ENCODE results near the gene BTBD19. TPM values are rescaled to one million over a fixed set of nuclear protein-coding genes. Genes with fewer than 3 reads are reported as not detected.
"Not testable (repeated sequence)": the region's sequence is repeated elsewhere in the genome, so short reads cannot be mapped to it uniquely, and the experiment has no call there.

The BTBD19 gene
- total RNA-seq, 1 donor from 2014 or later: 22.2 TPM

DNA sequence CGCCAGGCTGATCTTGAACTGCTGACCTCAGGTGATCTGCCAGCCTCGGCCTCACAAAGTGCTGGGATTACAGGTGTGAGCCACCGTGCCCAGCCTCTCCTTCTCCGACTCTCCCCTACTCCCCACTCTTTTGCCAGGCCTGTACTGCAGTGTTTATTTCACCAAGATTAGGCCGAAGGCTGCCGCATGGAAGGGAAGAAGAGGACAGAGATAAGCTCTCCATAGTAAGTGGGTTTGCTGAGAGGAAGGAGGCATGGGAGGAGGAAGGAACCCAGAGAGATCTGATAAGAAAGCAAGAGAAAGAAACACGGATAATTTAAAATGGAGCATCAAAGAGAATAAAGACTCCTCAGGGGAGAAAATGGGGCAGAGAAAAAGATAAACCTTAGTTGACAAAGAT is 26.0 kb downstream of the BTBD19 start:
- Mint-ChIP-seq H3K4me1 (peaks cover 14% of the 10 kb centered on the region), H3K4me3 (no peak overlapping the region), H3K27me3 (no peaks in the 10 kb centered on the region), H3K36me3 (ENCODE audit: low read depth) (no peaks in the 10 kb centered on the region), H3K9me3 (no peaks in the 10 kb centered on the region), H3K27ac (no peak overlapping the region)
- DNase-seq: no peak
- intact Hi-C loops (cut with micrococcal nuclease): loop anchor here (10.0 kb wide), 1 partner anchor 660 kb away; the partner anchor contains the start of gene TESK2

DNA sequence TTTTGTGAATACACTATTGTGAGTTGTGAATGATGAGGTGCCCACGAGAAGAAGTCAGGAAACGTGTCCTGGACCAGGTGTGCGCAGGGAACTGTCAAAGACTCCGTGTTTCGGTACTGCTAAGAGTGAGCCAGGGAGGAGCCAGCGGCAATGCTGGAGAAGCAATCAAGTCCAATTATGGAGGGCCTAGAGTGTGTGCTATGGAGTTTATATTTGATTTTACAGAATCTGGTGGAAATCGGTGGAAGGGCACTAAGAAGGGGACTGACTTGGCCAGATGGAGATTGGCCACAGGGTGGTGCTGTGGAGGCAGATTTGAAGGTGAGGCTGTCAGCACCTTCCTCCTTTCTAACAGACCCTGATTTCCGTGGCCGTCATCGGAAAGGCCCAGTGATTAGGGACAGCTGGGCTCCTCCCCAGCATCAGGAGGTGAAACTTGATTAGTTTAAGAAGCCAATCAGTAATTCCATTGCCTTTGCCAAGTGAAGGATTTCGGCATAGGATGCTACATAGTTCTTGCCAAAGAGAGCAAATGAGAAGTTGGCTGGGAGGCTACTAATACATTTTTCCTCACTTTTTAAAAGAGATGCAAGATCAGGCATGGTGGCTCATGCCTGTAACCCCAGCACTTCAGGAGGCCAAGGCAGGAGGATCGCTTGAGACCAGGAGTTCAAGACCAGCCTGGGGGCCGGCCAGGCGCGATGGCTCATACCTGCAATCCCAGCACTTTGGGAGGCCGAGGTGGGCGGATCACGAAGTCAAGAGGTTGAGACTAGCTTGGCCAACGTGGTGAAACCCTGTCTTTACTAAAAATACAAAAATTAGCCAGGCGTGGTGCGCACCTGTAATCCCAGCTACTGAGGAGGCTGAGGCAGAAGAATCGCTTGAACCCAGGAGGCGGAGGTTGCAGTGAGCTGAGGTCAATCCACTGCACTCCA is 27.7 kb downstream of the BTBD19 start:
- Mint-ChIP-seq H3K27me3 (no peaks in the 10 kb centered on the region), H3K36me3 (ENCODE audit: low read depth) (no peaks in the 10 kb centered on the region), H3K27ac (peak overlapping the region; percentile 39), H3K9me3 (no peaks in the 10 kb centered on the region), H3K4me3 (no peak overlapping the region), H3K4me1 (peaks cover 13% of the 10 kb centered on the region)
- peak; percentile 95 for DNase-seq
- intact Hi-C loops (cut with micrococcal nuclease): loop anchor here (1.0 to 10.0 kb wide), 3 partner anchors 175 to 659 kb away; partner anchors contain the start of genes HECTD3 and TESK2

DNA sequence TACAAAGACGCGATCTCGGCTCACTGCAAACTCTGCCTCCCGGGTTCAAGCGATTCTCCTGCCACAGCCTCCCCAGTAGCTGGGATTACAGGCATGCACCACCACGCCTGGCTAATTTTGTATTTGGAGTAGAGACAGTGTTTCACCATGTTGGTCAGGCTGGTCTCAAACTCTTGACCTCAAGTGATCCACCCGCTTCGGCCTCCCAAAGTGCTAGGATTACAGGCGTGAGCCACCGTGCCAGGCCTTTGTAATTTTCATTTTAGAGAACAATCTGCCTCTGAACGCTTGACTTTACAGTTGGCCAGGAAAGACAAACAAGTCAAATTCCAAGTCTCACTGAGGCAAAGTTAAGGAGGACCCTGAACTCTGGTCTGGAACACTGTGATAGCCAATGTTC is 30.0 kb downstream of the BTBD19 start:
- peaks cover 12% of the 10 kb centered on the region for H3K4me1 Mint-ChIP-seq
- intact Hi-C loops (cut with micrococcal nuclease): loop anchor here (10.0 kb wide), 1 partner anchor 657 kb away; the partner anchor contains the start of gene TESK2
- not testable (repeated sequence) for H3K4me3 Mint-ChIP-seq; H3K27ac Mint-ChIP-seq; H3K36me3 Mint-ChIP-seq (ENCODE audit: low read depth); H3K27me3 Mint-ChIP-seq; H3K9me3 Mint-ChIP-seq; DNase-seq

DNA sequence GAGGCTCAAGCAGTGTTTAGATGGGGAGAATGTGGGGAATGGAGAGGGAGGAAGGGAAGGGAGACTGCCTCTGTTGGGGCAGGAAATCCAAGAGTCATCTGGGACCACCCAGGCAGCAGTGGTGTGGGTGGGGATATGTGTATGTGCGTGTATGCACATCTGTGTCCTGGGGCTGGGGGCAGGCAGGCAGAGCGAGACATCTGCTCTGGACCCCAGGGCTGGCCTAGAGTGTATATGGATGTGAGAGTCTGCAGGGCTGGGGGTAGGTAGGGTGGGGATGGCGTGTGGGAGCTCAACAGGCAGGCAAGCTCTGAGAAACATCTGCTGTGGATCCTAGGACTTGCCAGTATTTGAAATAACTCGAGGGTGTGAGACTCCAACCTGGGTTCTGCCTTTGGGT is 31.3 kb downstream of the BTBD19 start:
- H3K27ac Mint-ChIP-seq: no peak overlapping the region
- H3K4me1 Mint-ChIP-seq: peaks cover 10% of the 10 kb centered on the region
- intact Hi-C loops (cut with micrococcal nuclease): loop anchor here (10.0 kb wide), 1 partner anchor 655 kb away; the partner anchor contains the start of gene TESK2
- no peak overlapping the region for H3K4me3 Mint-ChIP-seq
- no peaks in the 10 kb centered on the region for H3K9me3 Mint-ChIP-seq
- DNase-seq: no peak
- peaks cover 17% of the 10 kb centered on the region for H3K27me3 Mint-ChIP-seq
- peaks cover 2% of the 10 kb centered on the region for H3K36me3 Mint-ChIP-seq (ENCODE audit: low read depth)

DNA sequence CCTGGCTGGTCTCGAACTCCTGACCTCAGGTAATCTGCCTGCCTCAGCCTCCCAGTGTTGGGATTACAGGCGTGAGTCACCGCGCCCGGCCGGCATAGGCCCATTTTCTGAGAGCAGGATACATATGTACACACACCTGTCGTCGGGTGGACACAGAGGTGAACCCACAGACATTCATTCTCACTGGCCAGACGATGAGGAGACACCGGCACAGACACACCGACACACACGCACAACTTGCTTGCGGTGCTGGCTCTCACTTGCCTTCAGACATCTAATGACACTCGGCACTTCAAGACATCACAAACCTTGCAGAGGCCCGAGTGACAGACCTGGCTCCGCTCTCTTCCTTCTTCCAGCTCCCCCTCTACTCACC is 34.2 kb downstream of the BTBD19 start:
- DNase-seq: no peak
- Mint-ChIP-seq H3K4me1 (no peaks in the 10 kb centered on the region), H3K27me3 (peaks cover 20% of the 10 kb centered on the region), H3K4me3 (no peak overlapping the region), H3K36me3 (ENCODE audit: low read depth) (peaks cover 11% of the 10 kb centered on the region), H3K27ac (no peak overlapping the region), H3K9me3 (no peaks in the 10 kb centered on the region)
- intact Hi-C loops (cut with micrococcal nuclease): no loop called here

DNA sequence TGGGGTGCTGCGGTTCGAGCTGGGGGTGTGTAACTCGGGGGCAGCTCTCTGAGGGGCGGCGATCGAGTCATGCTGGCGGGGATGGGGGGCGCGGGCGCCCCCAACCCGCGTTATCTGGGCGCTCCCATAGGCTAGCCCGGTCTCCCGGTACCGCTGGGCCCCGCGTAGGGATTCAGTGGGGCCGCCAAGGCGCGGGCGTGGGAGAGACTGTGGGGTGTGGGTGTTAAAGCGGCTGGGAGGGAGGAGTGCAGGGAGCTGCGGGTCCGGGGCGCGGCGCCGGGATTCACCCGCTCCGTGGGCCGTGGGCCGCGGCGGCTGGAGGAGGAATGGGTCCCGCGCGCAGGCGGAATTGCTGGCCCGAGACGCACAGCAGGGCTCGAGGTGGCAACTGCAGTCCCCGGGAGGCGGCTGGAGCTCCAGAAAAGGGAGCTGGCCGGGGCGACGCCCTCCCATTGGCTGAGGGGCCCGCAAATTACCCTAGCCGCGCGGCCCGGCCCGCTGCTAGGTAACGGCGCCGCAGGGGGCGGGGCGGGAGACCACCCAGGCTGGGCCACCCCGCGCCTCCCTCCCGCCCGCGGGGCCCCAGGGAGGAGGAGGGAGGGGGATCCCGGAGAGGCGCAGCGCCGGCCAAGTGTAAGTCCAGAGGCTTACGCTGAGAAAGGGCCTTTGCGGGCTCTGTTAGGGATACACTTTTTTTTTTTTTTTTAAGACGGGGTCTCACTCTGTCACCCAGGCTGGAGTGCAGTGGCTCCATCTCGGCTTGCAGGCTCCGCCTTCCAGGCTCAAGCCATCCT is 34.7 kb downstream of the BTBD19 start, which contains the start of gene PTCH2:
Gene PTCH2, minus strand, starts transcription at position 392 of the 794 bp plus-strand sequence. Its CDS starts 321 bp downstream, at position 71.
- peaks cover 11% of the 10 kb centered on the region for H3K36me3 Mint-ChIP-seq (ENCODE audit: low read depth)
- H3K9me3 Mint-ChIP-seq: no peaks in the 10 kb centered on the region
- H3K4me1 Mint-ChIP-seq: no peaks in the 10 kb centered on the region
- intact Hi-C loops (cut with micrococcal nuclease): no loop called here
- peak within 1 kb of the TSS; percentile 37 for H3K4me3 Mint-ChIP-seq
- H3K27ac Mint-ChIP-seq: no peak within 1 kb of the TSS
- peak; percentile 63 for DNase-seq
- peaks cover 20% of the 10 kb centered on the region for H3K27me3 Mint-ChIP-seq

DNA sequence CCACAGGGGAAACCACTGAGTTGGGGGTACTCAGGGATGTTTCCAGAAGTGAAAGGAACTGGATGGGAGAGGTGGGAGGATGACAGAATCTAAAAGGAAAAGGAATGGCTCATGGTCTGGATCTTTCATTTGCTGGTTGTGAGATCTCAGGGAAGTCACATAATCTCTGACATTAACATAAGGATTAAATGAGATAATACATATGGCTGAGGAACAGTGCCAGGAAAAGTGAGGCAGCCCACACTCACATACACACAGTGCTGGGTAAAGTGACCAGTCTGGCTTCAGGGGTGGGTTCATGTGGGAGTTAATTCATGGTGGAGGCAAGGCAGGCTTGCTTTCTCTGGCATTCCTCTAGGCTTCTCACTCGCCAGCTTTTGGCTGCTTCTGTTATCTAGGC is 38.7 kb downstream of the BTBD19 start:
- no peak overlapping the region for H3K27ac Mint-ChIP-seq
- DNase-seq: no peak
- peaks cover 5% of the 10 kb centered on the region for H3K4me1 Mint-ChIP-seq
- H3K27me3 Mint-ChIP-seq: peaks cover 16% of the 10 kb centered on the region
- H3K4me3 Mint-ChIP-seq: no peak overlapping the region
- H3K36me3 Mint-ChIP-seq (ENCODE audit: low read depth): peaks cover 24% of the 10 kb centered on the region
- H3K9me3 Mint-ChIP-seq: no peaks in the 10 kb centered on the region
- intact Hi-C loops (cut with micrococcal nuclease): no loop called here

DNA sequence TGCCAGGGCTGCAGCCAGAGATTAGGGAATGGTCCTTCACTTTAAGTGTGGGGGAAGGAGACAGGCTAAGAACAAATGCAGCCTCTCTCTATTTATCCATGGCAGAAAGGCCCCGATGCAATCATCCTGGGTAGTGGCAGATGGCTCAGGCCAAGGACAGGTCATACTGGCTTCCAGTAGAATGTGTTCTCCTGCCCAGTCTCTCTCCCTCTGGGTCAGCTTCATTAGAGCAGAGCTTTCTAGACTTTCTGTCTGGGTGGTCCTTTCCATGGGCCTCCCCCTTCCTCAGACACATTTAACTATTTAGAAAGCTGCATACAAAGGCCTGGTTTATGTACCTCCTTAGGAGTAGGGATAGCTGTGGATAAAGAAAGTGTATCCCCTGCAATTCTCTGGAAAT is 39.5 kb downstream of the BTBD19 start:
- H3K9me3 Mint-ChIP-seq: no peaks in the 10 kb centered on the region
- peaks cover 25% of the 10 kb centered on the region for H3K36me3 Mint-ChIP-seq (ENCODE audit: low read depth)
- DNase-seq: no peak
- no peak overlapping the region for H3K27ac Mint-ChIP-seq
- intact Hi-C loops (cut with micrococcal nuclease): no loop called here
- peaks cover 5% of the 10 kb centered on the region for H3K4me1 Mint-ChIP-seq
- peaks cover 10% of the 10 kb centered on the region for H3K27me3 Mint-ChIP-seq
- no peak overlapping the region for H3K4me3 Mint-ChIP-seq

DNA sequence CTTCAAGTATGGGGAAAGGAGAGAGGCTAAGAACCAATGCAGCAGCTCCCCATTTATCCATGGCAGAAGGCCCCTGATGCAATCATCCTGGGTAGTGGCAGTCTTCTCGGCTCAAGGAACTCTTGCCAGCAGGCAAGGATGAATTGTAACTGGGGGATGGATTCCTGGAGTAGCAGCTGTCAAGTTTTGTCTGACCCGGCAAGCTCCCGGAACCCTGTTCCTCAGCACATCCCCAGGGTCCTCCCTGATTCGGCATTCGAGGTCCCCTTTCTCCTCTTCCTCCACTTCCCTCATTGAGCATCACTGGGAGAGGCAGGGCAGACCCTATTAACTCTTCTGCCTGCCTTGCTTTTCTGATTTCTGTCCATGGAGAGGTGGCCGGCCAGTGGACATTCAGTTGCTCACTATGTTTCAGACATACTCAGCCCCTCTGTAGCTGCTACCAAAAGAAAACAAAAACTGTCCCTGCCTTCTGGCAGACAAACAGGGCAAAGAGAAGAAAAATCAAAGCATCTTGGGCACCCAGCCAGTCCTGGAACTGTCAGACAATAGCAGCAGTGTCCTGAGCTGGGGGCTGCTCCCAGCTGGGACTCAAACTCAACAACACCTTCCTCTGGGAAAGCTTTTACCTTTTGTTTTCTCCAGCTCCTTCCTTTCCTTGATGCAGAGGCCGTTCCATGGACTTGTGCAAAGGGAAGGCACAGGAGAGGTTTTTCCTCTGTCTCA is 40.3 kb downstream of the BTBD19 start:
- DNase-seq: no peak
- Mint-ChIP-seq H3K4me1 (peaks cover 5% of the 10 kb centered on the region), H3K36me3 (ENCODE audit: low read depth) (peaks cover 29% of the 10 kb centered on the region), H3K27ac (no peak overlapping the region), H3K27me3 (peaks cover 10% of the 10 kb centered on the region), H3K4me3 (no peak overlapping the region), H3K9me3 (no peaks in the 10 kb centered on the region)
- intact Hi-C loops (cut with micrococcal nuclease): no loop called here

DNA sequence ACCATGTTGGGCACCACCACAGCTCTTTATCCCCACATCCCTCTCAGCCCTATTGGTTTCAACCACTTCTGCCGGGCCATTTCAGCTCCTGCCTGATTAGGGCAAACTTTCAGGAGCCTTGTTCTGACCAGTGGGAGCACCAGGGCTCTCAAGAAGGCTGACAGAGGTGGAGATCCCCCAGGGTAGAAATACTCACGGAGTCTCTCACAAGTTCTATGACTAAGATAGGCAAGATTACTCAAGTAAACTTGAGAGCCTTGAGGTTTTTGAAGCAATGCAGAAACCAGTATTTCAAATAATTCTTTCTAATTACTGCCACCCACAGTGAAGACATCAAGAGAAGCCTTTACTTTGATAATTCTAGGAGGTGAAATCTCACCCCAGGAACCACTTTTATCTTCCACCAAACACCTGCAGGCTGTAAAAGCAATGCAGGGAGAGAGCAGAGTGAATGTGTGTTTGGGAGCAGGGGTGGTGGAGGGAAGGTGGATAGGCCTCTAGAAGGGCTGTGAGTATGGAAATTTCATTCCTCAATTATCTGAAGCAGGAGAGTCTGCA is 41.3 kb downstream of the BTBD19 start:
- intact Hi-C loops (cut with micrococcal nuclease): no loop called here
- no peaks in the 10 kb centered on the region for H3K9me3 Mint-ChIP-seq
- H3K4me1 Mint-ChIP-seq: peaks cover 5% of the 10 kb centered on the region
- H3K27me3 Mint-ChIP-seq: peaks cover 2% of the 10 kb centered on the region
- no peak overlapping the region for H3K27ac Mint-ChIP-seq
- no peak overlapping the region for H3K4me3 Mint-ChIP-seq
- DNase-seq: no peak
- peaks cover 33% of the 10 kb centered on the region for H3K36me3 Mint-ChIP-seq (ENCODE audit: low read depth)

DNA sequence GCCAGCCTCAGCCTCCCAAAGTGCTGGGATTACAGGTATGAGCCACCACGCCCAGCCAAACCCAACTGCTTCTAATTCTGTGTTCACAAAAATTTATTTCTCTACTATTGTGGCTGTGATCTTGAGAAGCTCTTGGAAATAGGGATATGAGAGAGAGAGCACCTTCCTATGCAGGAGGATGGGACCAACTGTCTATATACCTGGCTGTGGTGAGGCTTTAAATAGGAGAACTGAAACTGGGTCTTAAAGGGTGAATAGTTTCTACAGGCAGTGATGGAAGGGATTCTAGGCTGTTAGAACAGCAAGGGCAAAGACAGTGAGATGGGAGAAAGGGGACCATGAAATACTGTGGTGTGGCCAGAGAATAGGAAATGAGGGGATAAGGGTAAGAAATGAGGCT is 43.0 kb downstream of the BTBD19 start:
- Mint-ChIP-seq H3K4me1 (peaks cover 5% of the 10 kb centered on the region), H3K4me3 (no peak overlapping the region), H3K9me3 (no peaks in the 10 kb centered on the region), H3K27ac (no peak overlapping the region), H3K27me3 (no peaks in the 10 kb centered on the region), H3K36me3 (ENCODE audit: low read depth) (peaks cover 35% of the 10 kb centered on the region)
- intact Hi-C loops (cut with micrococcal nuclease): no loop called here
- no peak for DNase-seq

DNA sequence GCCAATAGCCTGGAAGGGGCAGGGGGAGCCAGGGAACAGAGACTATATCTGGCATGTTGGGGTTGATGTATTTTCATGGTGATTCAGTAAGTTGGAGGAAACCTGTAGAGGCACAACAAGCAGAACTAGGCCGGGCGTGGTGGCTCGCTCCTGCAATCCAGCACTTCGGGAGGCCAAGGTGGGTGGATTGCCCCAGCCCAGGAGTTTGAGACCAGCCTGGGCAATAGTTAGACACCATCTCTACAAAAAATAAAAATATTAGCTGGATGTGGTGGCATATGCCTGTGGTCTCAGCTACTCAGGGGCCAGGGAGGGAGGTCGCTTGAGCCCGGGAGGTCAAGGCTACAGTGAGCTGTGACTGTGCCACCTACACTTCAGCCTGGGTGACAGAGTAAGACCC is 44.9 kb downstream of the BTBD19 start:
- Mint-ChIP-seq H3K27ac (no peak overlapping the region), H3K4me1 (peaks cover 5% of the 10 kb centered on the region), H3K36me3 (ENCODE audit: low read depth) (peaks cover 40% of the 10 kb centered on the region), H3K9me3 (no peaks in the 10 kb centered on the region), H3K27me3 (no peaks in the 10 kb centered on the region), H3K4me3 (no peak overlapping the region)
- intact Hi-C loops (cut with micrococcal nuclease): no loop called here
- no peak for DNase-seq

DNA sequence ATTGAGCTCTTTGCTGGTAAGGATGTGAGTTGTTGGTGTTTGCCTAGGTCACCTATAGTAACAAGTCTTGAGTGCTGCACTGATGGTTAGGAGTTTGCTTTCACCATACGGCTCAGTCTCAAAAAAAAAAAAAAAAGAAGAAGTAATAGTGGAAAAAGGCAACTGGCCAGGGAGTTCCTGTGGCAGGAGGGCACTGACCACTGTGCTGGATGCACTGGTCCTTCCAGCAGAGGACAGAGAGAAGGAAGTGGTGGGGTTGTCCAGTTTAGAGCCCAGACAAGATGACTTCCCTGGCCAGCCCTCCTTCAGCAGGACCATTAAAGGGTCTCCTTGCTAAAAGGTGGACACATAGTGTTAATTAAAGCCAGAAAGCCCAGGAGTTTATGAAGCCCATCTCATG is 46.6 kb downstream of the BTBD19 start:
- no peak overlapping the region for H3K27ac Mint-ChIP-seq
- H3K36me3 Mint-ChIP-seq (ENCODE audit: low read depth): peaks cover 35% of the 10 kb centered on the region
- H3K4me3 Mint-ChIP-seq: no peak overlapping the region
- intact Hi-C loops (cut with micrococcal nuclease): no loop called here
- no peak for DNase-seq
- H3K9me3 Mint-ChIP-seq: no peaks in the 10 kb centered on the region
- H3K4me1 Mint-ChIP-seq: peaks cover 2% of the 10 kb centered on the region
- no peaks in the 10 kb centered on the region for H3K27me3 Mint-ChIP-seq

All from activated CD4-positive, alpha-beta T cell treated with anti-CD3 and anti-CD28 coated beads, Interleukin-2, amount 10 ng/mL, durations not matched to agents 24 days and 14 days (primary cell).